SU-DHL-6 (cell line): Measurements from ENCODE around the gene SLC25A25.

Experiments
- H2AFZ ChIP-seq: fragments of 200-600 bp; sonication (generic); 2 replicates; pipeline ENCODE4 v1.6.1; 2014; ENCODE audit warnings: low read depth, mild to moderate bottlenecking, moderate library complexity, mixed read lengths, antibody characterized with exemption, low read length; ENCODE audit not compliant: severe bottlenecking
- H3F3A ChIP-seq: fragments of 200-600 bp; shearing (Covaris generic); 2 replicates; pipeline ENCODE4 v1.6.0; 2016; ENCODE audit warnings: antibody characterized with exemption, mild to moderate bottlenecking; ENCODE audit not compliant: insufficient read depth
- H3K27ac ChIP-seq: fragments of 200-600 bp; sonication (generic); 2 replicates; pipeline ENCODE4 v1.5.1; 2016; ENCODE audit warnings: low read depth, mild to moderate bottlenecking, low read length, moderate library complexity, mixed read lengths
- H3K27me3 ChIP-seq: fragments of 200-600 bp; sonication (generic), shearing (Covaris generic); 2 replicates; pipeline ENCODE4 v1.6.0; 2014; ENCODE audit warnings: mild to moderate bottlenecking, low read length
- H3K36me3 ChIP-seq: fragments of 200-600 bp; sonication (generic); 2 replicates; pipeline ENCODE4 v1.6.1; 2014; ENCODE audit warnings: mild to moderate bottlenecking, low read length, mixed read lengths
- H3K4me2 ChIP-seq: fragments of 300-600, 200-600 bp; shearing (Covaris generic), sonication (generic); 2 replicates; pipeline ENCODE4 v1.6.0; 2014; ENCODE audit warnings: low read length, low read depth, mild to moderate bottlenecking; ENCODE audit not compliant: poor library complexity, severe bottlenecking
- H3K4me3 ChIP-seq: fragments of 200-600 bp; sonication (generic); 2 replicates; pipeline ENCODE4 v1.5.1; 2014; ENCODE audit warnings: antibody characterized with exemption, low read length, mild to moderate bottlenecking, mixed read lengths; ENCODE audit not compliant: insufficient read depth, poor library complexity, severe bottlenecking
- H3K79me2 ChIP-seq: fragments of 200-600 bp; sonication (generic); 2 replicates; pipeline ENCODE4 v1.6.1; 2014; ENCODE audit warnings: mild to moderate bottlenecking, low read length, moderate library complexity; ENCODE audit not compliant: insufficient read depth
- H3K9ac ChIP-seq: fragments of 200-600 bp; sonication (generic); 2 replicates; pipeline ENCODE4 v1.7.0; 2014; ENCODE audit warnings: mild to moderate bottlenecking, low read length
- H3K9me2 ChIP-seq: fragments of 200-600 bp; sonication (generic); replicated peaks from 2 replicates; pipeline ENCODE4 v1.6.1; 2014; ENCODE audit warnings: low read length; ENCODE audit not compliant: insufficient read depth
- H3K9me3 ChIP-seq: fragments of 200-600 bp; sonication (generic); 2 replicates; pipeline ENCODE4 v1.6.1; 2014; ENCODE audit warnings: low read length, mixed read lengths; ENCODE audit not compliant: insufficient read depth
- H4K20me1 ChIP-seq: fragments of 200-600 bp; sonication (generic); 2 replicates; pipeline ENCODE4 v1.6.1; 2014; ENCODE audit warnings: low read depth, mild to moderate bottlenecking, antibody characterized with exemption, low read length, moderate library complexity, mixed read lengths
- CTCF ChIP-seq: fragments of 200-600 bp; sonication (generic); IDR thresholded peaks from one replicate; pipeline ENCODE4 v1.5.1; 2017; ENCODE audit warnings: antibody characterized with exemption, mild to moderate bottlenecking, low read length, moderate library complexity; ENCODE audit not compliant: insufficient read depth, poor library complexity, severe bottlenecking
- EZH2phosphoT487 ChIP-seq: fragments of 200-600 bp; sonication (generic), shearing (Covaris generic); conservative IDR thresholded peaks from 2 replicates; pipeline ENCODE4 v1.6.1; 2018; ENCODE audit warnings: mild to moderate bottlenecking, antibody characterized with exemption, low read length, moderate library complexity, mixed read lengths

The SLC25A25 gene

DNA sequence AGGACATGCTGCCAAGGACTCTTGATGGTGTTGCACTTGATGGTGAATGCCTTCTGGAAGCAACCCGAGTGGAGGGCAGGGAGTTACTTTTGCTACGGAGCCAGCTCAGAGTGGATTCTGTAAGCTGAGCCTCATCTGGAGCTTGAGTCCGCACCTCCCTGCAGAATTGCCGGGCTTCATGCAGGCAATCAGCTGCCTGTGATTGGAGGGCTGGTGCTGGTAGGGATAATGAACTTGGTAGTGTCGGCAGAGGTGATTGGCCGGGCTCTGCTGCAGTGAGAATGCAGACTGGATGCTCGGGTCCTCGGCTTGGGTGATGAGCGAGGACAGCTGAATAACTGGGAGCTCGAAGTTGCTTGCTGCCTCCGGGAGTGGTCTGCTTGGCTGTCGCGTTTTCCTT, 23.1 kb downstream of the SLC25A25 start:
- Histone ChIP-seq H3K4me3 (no peak overlapping the region), H3K79me2 (peaks cover 86% of the 10 kb centered on the region)

GRCh38 chr9:128091571-128091970, 23.5 kb downstream of the SLC25A25 start:
- H3K36me3 ChIP-seq, result no peaks in the 10 kb centered on the region

More for the DNA sequence above, 23.1 kb downstream of the SLC25A25 start:
- no peaks in the 10 kb centered on the region for H3K36me3 ChIP-seq
- H3K9me2 ChIP-seq, result no peaks in the 10 kb centered on the region
- H3K9me3 ChIP-seq, result no peaks in the 10 kb centered on the region
- 0 out of 2 replicates have a peak, but pooled peaks cover 4% of the 10 kb centered on the region for H3F3A ChIP-seq
- H3K4me2 ChIP-seq, result no peak overlapping the region
- no peak for TF ChIP-seq EZH2phosphoT487
- TF ChIP-seq CTCF, result no peak
- no peak overlapping the region for H3K27ac ChIP-seq
- H3K27me3 ChIP-seq, result no peaks in the 10 kb centered on the region
- no peak overlapping the region for H3K9ac ChIP-seq
- no peak overlapping the region for H2AFZ ChIP-seq
- H4K20me1 ChIP-seq, result no peaks in the 10 kb centered on the region

GRCh38 chr9:128092199-128092977, 24.4 kb downstream of the SLC25A25 start:
- H4K20me1 ChIP-seq, result no peaks in the 10 kb centered on the region
- no peaks in the 10 kb centered on the region for H3K9me3 ChIP-seq
- 0 out of 2 replicates have a peak, but pooled peaks cover 4% of the 10 kb centered on the region for H3F3A ChIP-seq
- H2AFZ ChIP-seq, result no peak overlapping the region
- no peaks in the 10 kb centered on the region for H3K27me3 ChIP-seq
- no peak overlapping the region for H3K27ac ChIP-seq
- H3K4me3 ChIP-seq, result no peak overlapping the region
- no peak overlapping the region for H3K9ac ChIP-seq
- no peak overlapping the region for H3K4me2 ChIP-seq
- H3K79me2 ChIP-seq, result peaks cover 90% of the 10 kb centered on the region
- TF ChIP-seq EZH2phosphoT487, result no peak
- no peak for TF ChIP-seq CTCF
- no peaks in the 10 kb centered on the region for H3K9me2 ChIP-seq
- no peaks in the 10 kb centered on the region for H3K36me3 ChIP-seq

More at GRCh38 chr9:128091571-128091970, 23.5 kb downstream of the SLC25A25 start:
- H3K9me3 ChIP-seq, result no peaks in the 10 kb centered on the region
- TF ChIP-seq EZH2phosphoT487 (no peak), CTCF (no peak)
- no peak overlapping the region for H2AFZ ChIP-seq
- no peak overlapping the region for H3K27ac ChIP-seq
- no peak overlapping the region for H3K4me2 ChIP-seq
- H3K4me3 ChIP-seq, result no peak overlapping the region
- H3F3A ChIP-seq, result 0 out of 2 replicates have a peak, but pooled peaks cover 4% of the 10 kb centered on the region
- no peaks in the 10 kb centered on the region for H4K20me1 ChIP-seq
- H3K79me2 ChIP-seq, result peaks cover 88% of the 10 kb centered on the region
- H3K27me3 ChIP-seq, result no peaks in the 10 kb centered on the region
- H3K9me2 ChIP-seq, result no peaks in the 10 kb centered on the region
- H3K9ac ChIP-seq, result no peak overlapping the region
